Measurements from ENCODE around the gene TMUB1. TPM values are rescaled to one million over a fixed set of nuclear protein-coding genes. Genes with fewer than 3 reads are reported as not detected.

The TMUB1 gene
- total RNA-seq, 1 donor from 2014 or later: 60.8 TPM

GRCh38 chr7:151125470-151125845 is 42.2 kb upstream of the TMUB1 start:
- Mint-ChIP-seq H3K27ac (no peak overlapping the region), H3K27me3 (ENCODE audit: low read depth) (no peaks in the 10 kb centered on the region)
- intact Hi-C loops (cut with micrococcal nuclease): no loop called here

GRCh38 chr7:151124899-151125399 is 41.7 kb upstream of the TMUB1 start:
- no peaks in the 10 kb centered on the region for H3K4me1 Mint-ChIP-seq (ENCODE audit: low read depth)
- intact Hi-C loops (cut with micrococcal nuclease): loop anchor here (1.0 to 5.0 kb wide), 2 partner anchors 47 to 107 kb away; partner anchors contain the start of gene CHPF2
- peaks cover 13% of the 10 kb centered on the region for H3K36me3 Mint-ChIP-seq (ENCODE audit: low read depth)
- no peaks in the 10 kb centered on the region for H3K27me3 Mint-ChIP-seq (ENCODE audit: low read depth)
- no peak overlapping the region for H3K27ac Mint-ChIP-seq
- no peak for DNase-seq (ENCODE audit: low spot score)
- H3K4me3 Mint-ChIP-seq (ENCODE audit: low read depth): no peak overlapping the region
- H3K9me3 Mint-ChIP-seq: no peaks in the 10 kb centered on the region

More at GRCh38 chr7:151125470-151125845, 42.2 kb upstream of the TMUB1 start:
- H3K36me3 Mint-ChIP-seq (ENCODE audit: low read depth): peaks cover 12% of the 10 kb centered on the region
- no peaks in the 10 kb centered on the region for H3K9me3 Mint-ChIP-seq
- DNase-seq (ENCODE audit: low spot score): no peak
- no peaks in the 10 kb centered on the region for H3K4me1 Mint-ChIP-seq (ENCODE audit: low read depth)
- no peak overlapping the region for H3K4me3 Mint-ChIP-seq (ENCODE audit: low read depth)

- intact Hi-C loops (cut with micrococcal nuclease): loop anchor here (1.0 to 5.0 kb wide), 2 partner anchors 48 to 108 kb away; partner anchors contain the start of gene CHPF2
- no peaks in the 10 kb centered on the region for H3K9me3 Mint-ChIP-seq
- DNase-seq (ENCODE audit: low spot score): no peak
- H3K36me3 Mint-ChIP-seq (ENCODE audit: low read depth): peaks cover 13% of the 10 kb centered on the region
- H3K27me3 Mint-ChIP-seq (ENCODE audit: low read depth): no peaks in the 10 kb centered on the region
- H3K4me3 Mint-ChIP-seq (ENCODE audit: low read depth): no peak overlapping the region
- H3K27ac Mint-ChIP-seq: no peak overlapping the region
- no peaks in the 10 kb centered on the region for H3K4me1 Mint-ChIP-seq (ENCODE audit: low read depth)
Measured at GRCh38 chr7:151124481-151124880, 41.2 kb upstream of the TMUB1 start.

GRCh38 chr7:151123822-151124464 is 40.6 kb upstream of the TMUB1 start:
- H3K4me3 Mint-ChIP-seq (ENCODE audit: low read depth): no peak overlapping the region
- peaks cover 13% of the 10 kb centered on the region for H3K36me3 Mint-ChIP-seq (ENCODE audit: low read depth)
- no peak overlapping the region for H3K27ac Mint-ChIP-seq
- H3K27me3 Mint-ChIP-seq (ENCODE audit: low read depth): no peaks in the 10 kb centered on the region
- intact Hi-C loops (cut with micrococcal nuclease): loop anchor here (1.0 to 5.0 kb wide), 2 partner anchors 48 to 108 kb away; partner anchors contain the start of gene CHPF2
- H3K9me3 Mint-ChIP-seq: no peaks in the 10 kb centered on the region
- peak; percentile 71 for DNase-seq (ENCODE audit: low spot score)
- no peaks in the 10 kb centered on the region for H3K4me1 Mint-ChIP-seq (ENCODE audit: low read depth)

- Mint-ChIP-seq H3K27ac (no peak overlapping the region), H3K27me3 (ENCODE audit: low read depth) (no peaks in the 10 kb centered on the region), H3K9me3 (no peaks in the 10 kb centered on the region), H3K36me3 (ENCODE audit: low read depth) (peaks cover 13% of the 10 kb centered on the region), H3K4me1 (ENCODE audit: low read depth) (no peaks in the 10 kb centered on the region), H3K4me3 (ENCODE audit: low read depth) (no peak overlapping the region)
- intact Hi-C loops (cut with micrococcal nuclease): loop anchor here (5.0 kb wide), 1 partner anchor 109 kb away; the partner anchor contains the start of gene CHPF2
- no peak for DNase-seq (ENCODE audit: low spot score)
Measured at GRCh38 chr7:151123158-151123821, 40.0 kb upstream of the TMUB1 start.

- no peak overlapping the region for H3K4me3 Mint-ChIP-seq (ENCODE audit: low read depth)
- intact Hi-C loops (cut with micrococcal nuclease): loop anchor here (5.0 kb wide), 1 partner anchor 110 kb away; the partner anchor contains the start of gene CHPF2
- no peak overlapping the region for H3K27ac Mint-ChIP-seq
Measured at GRCh38 chr7:151122796-151123157, 39.5 kb upstream of the TMUB1 start.

GRCh38 chr7:151122276-151122675 is 39.0 kb upstream of the TMUB1 start:
- intact Hi-C loops (cut with micrococcal nuclease): loop anchor here (5.0 kb wide), 1 partner anchor 110 kb away; the partner anchor contains the start of gene CHPF2
- H3K27ac Mint-ChIP-seq: no peak overlapping the region
- no peaks in the 10 kb centered on the region for H3K9me3 Mint-ChIP-seq
- no peak overlapping the region for H3K4me3 Mint-ChIP-seq (ENCODE audit: low read depth)
- DNase-seq (ENCODE audit: low spot score): no peak
- peaks cover 13% of the 10 kb centered on the region for H3K36me3 Mint-ChIP-seq (ENCODE audit: low read depth)
- H3K27me3 Mint-ChIP-seq (ENCODE audit: low read depth): no peaks in the 10 kb centered on the region
- no peaks in the 10 kb centered on the region for H3K4me1 Mint-ChIP-seq (ENCODE audit: low read depth)

More at GRCh38 chr7:151122796-151123157, 39.5 kb upstream of the TMUB1 start:
- peaks cover 13% of the 10 kb centered on the region for H3K36me3 Mint-ChIP-seq (ENCODE audit: low read depth)
- DNase-seq (ENCODE audit: low spot score): no peak
- H3K9me3 Mint-ChIP-seq: no peaks in the 10 kb centered on the region
- no peaks in the 10 kb centered on the region for H3K4me1 Mint-ChIP-seq (ENCODE audit: low read depth)
- no peaks in the 10 kb centered on the region for H3K27me3 Mint-ChIP-seq (ENCODE audit: low read depth)

- Mint-ChIP-seq H3K27me3 (ENCODE audit: low read depth) (no peaks in the 10 kb centered on the region), H3K4me1 (ENCODE audit: low read depth) (no peaks in the 10 kb centered on the region), H3K9me3 (no peaks in the 10 kb centered on the region), H3K27ac (no peak overlapping the region), H3K36me3 (ENCODE audit: low read depth) (peaks cover 13% of the 10 kb centered on the region), H3K4me3 (ENCODE audit: low read depth) (no peak overlapping the region)
- DNase-seq (ENCODE audit: low spot score): no peak
- intact Hi-C loops (cut with micrococcal nuclease): loop anchor here (5.0 kb wide), 1 partner anchor 111 kb away; the partner anchor contains the start of gene CHPF2
Measured at GRCh38 chr7:151121380-151122170, 38.3 kb upstream of the TMUB1 start.

- Mint-ChIP-seq H3K4me1 (ENCODE audit: low read depth) (no peaks in the 10 kb centered on the region), H3K27me3 (ENCODE audit: low read depth) (peaks cover 1% of the 10 kb centered on the region), H3K27ac (no peak overlapping the region), H3K4me3 (ENCODE audit: low read depth) (no peak overlapping the region), H3K9me3 (no peaks in the 10 kb centered on the region), H3K36me3 (ENCODE audit: low read depth) (peaks cover 13% of the 10 kb centered on the region)
- intact Hi-C loops (cut with micrococcal nuclease): loop anchor here (5.0 kb wide), 1 partner anchor 111 kb away; the partner anchor contains the start of gene CHPF2
- no peak for DNase-seq (ENCODE audit: low spot score)
Measured at GRCh38 chr7:151120896-151121295, 37.6 kb upstream of the TMUB1 start.

GRCh38 chr7:151119902-151120301 is 36.6 kb upstream of the TMUB1 start:
- Mint-ChIP-seq H3K27me3 (ENCODE audit: low read depth) (peaks cover 4% of the 10 kb centered on the region), H3K4me3 (ENCODE audit: low read depth) (no peak overlapping the region), H3K9me3 (no peaks in the 10 kb centered on the region), H3K4me1 (ENCODE audit: low read depth) (no peaks in the 10 kb centered on the region), H3K27ac (no peak overlapping the region), H3K36me3 (ENCODE audit: low read depth) (peaks cover 13% of the 10 kb centered on the region)
- no peak for DNase-seq (ENCODE audit: low spot score)
- intact Hi-C loops (cut with micrococcal nuclease): loop anchor here (5.0 kb wide), 1 partner anchor 112 kb away; the partner anchor contains the start of gene CHPF2

GRCh38 chr7:151119055-151119415 is 35.7 kb upstream of the TMUB1 start:
- Mint-ChIP-seq H3K27ac (no peak overlapping the region), H3K9me3 (no peaks in the 10 kb centered on the region), H3K4me3 (ENCODE audit: low read depth) (no peak overlapping the region), H3K4me1 (ENCODE audit: low read depth) (no peaks in the 10 kb centered on the region), H3K27me3 (ENCODE audit: low read depth) (peaks cover 4% of the 10 kb centered on the region), H3K36me3 (ENCODE audit: low read depth) (peaks cover 12% of the 10 kb centered on the region)
- DNase-seq (ENCODE audit: low spot score): no peak
- intact Hi-C loops (cut with micrococcal nuclease): no loop called here

All from activated T-helper 2 cell treated with anti-CD3 and anti-CD28 coated beads, Interferon-gamma antibody, Interleukin-2, Interleukin-4, amounts not matched to agents 10 μg/mL and 5 μg/mL and 100 μg/mL, durations not matched to agents 14 hours and 24 hours and 36 hours (primary cell).